Neural cell (in vitro differentiated cells): ENCODE measurements around the gene AKAP14. TPM values are rescaled to one million over a fixed set of nuclear protein-coding genes. Genes with fewer than 3 reads are reported as not detected.

Experiments used
- H2AFZ ChIP-seq: fragments of 200-600, 300-800 bp; sonication (generic), shearing (Covaris generic); 2 replicates; pipeline ENCODE4 v1.6.0; 2014; ENCODE audit warnings: low read depth, mild to moderate bottlenecking, antibody characterized with exemption, low read length, moderate library complexity
- H3F3A ChIP-seq: fragments of 200-600 bp; shearing (Covaris generic); 2 replicates; pipeline ENCODE4 v1.6.1; 2016; ENCODE audit warnings: mild to moderate bottlenecking, moderate library complexity, mixed read lengths, antibody characterized with exemption, low read length; ENCODE audit not compliant: insufficient read depth, poor library complexity, severe bottlenecking
- H3K27ac ChIP-seq: fragments of 200-600, 300-800 bp; sonication (generic), shearing (Covaris generic); 2 replicates; pipeline ENCODE4 v1.5.1; 2014; ENCODE audit warnings: mild to moderate bottlenecking, low read length, moderate library complexity
- H3K27me3 ChIP-seq: fragments of 300-800, 200-600 bp; sonication (generic), shearing (Covaris generic); 2 replicates; pipeline ENCODE4 v1.6.0; 2014; ENCODE audit warnings: mild to moderate bottlenecking, low read depth, low read length, moderate library complexity; ENCODE audit not compliant: insufficient read depth
- H3K36me3 ChIP-seq: fragments of 300-800, 200-600 bp; sonication (generic), shearing (Covaris generic); 2 replicates; pipeline ENCODE4 v1.5.1; 2014; ENCODE audit warnings: mild to moderate bottlenecking, antibody characterized with exemption, low read length, moderate library complexity; ENCODE audit not compliant: insufficient read depth
- H3K4me2 ChIP-seq: fragments of 300-800, 200-600 bp; sonication (generic), shearing (Covaris generic); 2 replicates; pipeline ENCODE4 v1.6.0; 2014; ENCODE audit warnings: mild to moderate bottlenecking, low read length
- H3K4me3 ChIP-seq: fragments of 300-800, 200-600 bp; sonication (generic), shearing (Covaris generic); 2 replicates; pipeline ENCODE4 v1.5.1; 2014; ENCODE audit warnings: mild to moderate bottlenecking, low read length, moderate library complexity
- H3K79me2 ChIP-seq: fragments of 200-600 bp; shearing (Covaris generic); replicated peaks from 2 replicates; pipeline ENCODE4 v1.6.0; 2014; ENCODE audit warnings: mild to moderate bottlenecking, low read length, moderate library complexity; ENCODE audit not compliant: insufficient read depth
- H3K9ac ChIP-seq: fragments of 300-800, 200-600 bp; sonication (generic), shearing (Covaris generic); 2 replicates; pipeline ENCODE4 v1.6.1; 2016; ENCODE audit warnings: mild to moderate bottlenecking, low read length, mixed read lengths
- H3K9me2 ChIP-seq: fragments of 200-600 bp; shearing (Covaris generic); 2 replicates; pipeline ENCODE4 v1.6.1; 2016; ENCODE audit warnings: mild to moderate bottlenecking, low read length, mixed read lengths; ENCODE audit not compliant: insufficient read depth
- H3K9me3 ChIP-seq: fragments of 200-600, 300-800 bp; sonication (generic), shearing (Covaris generic); 2 replicates; pipeline ENCODE4 v1.6.1; 2016; ENCODE audit warnings: mild to moderate bottlenecking, mixed run types, low read length, moderate library complexity, mixed read lengths
- H4K20me1 ChIP-seq: fragments of 200-600 bp; shearing (Covaris generic); 2 replicates; pipeline ENCODE4 v1.6.1; 2016; ENCODE audit warnings: mild to moderate bottlenecking, mixed run types; ENCODE audit not compliant: insufficient read depth
- EP300 ChIP-seq: fragments of 450-650 bp; conservative IDR thresholded peaks from 2 replicates; pipeline ENCODE4 v1.6.1; 2014; ENCODE audit warnings: antibody characterized with exemption, mild to moderate bottlenecking, moderate library complexity; ENCODE audit not compliant: poor library complexity, severe bottlenecking
- EZH2 ChIP-seq: fragments of 200-600, 300-800 bp; shearing (Covaris generic), sonication (generic); IDR thresholded peaks from 2 replicates; pipeline ENCODE4 v1.6.1; 2014; ENCODE audit warnings: antibody characterized with exemption, low read length, borderline replicate concordance, mild to moderate bottlenecking; ENCODE audit not compliant: insufficient read depth, poor library complexity, severe bottlenecking
- MXI1 ChIP-seq: fragments of 450-650 bp; conservative IDR thresholded peaks from 2 replicates; pipeline ENCODE4 v1.6.1; 2014; ENCODE audit warnings: antibody characterized with exemption, mild to moderate bottlenecking; ENCODE audit not compliant: poor library complexity, severe bottlenecking
- POLR2AphosphoS5 ChIP-seq: IDR thresholded peaks from 2 replicates; pipeline ENCODE4 v1.6.1; 2012
- RAD21 ChIP-seq: fragments of 450-650 bp; conservative IDR thresholded peaks from 2 replicates; pipeline ENCODE4 v1.6.1; 2014; ENCODE audit warnings: antibody characterized with exemption, mild to moderate bottlenecking, moderate library complexity
- SMC3 ChIP-seq: fragments of 450-650 bp; conservative IDR thresholded peaks from 2 replicates; pipeline ENCODE4 v1.6.1; 2014; ENCODE audit warnings: antibody characterized with exemption, mild to moderate bottlenecking, moderate library complexity; ENCODE audit not compliant: poor library complexity
- TAF1 ChIP-seq: IDR thresholded peaks from 2 replicates; pipeline ENCODE4 v1.6.1; 2012; ENCODE audit warnings: low read depth
- polyA plus RNA-seq: library from polyadenylated mRNA; depleted of rRNA; stranded (reverse); fragments of >200 nt; gene quantifications from 2 replicates; pipeline ENCODE4 v1.2.3, GENCODE V29; 2014
- TF ChIP-seq, protein P1 (sequence below): fragments of 450-650 bp; IDR thresholded peaks from 2 replicates; pipeline ENCODE4 v1.5.1; 2014; ENCODE audit warnings: antibody characterized with exemption, mild to moderate bottlenecking, moderate library complexity; ENCODE audit not compliant: poor library complexity, severe bottlenecking
- TF ChIP-seq, protein P2 (sequence below): IDR thresholded peaks from 2 replicates; pipeline ENCODE4 v1.6.1; 2012; ENCODE audit warnings: borderline replicate concordance

The AKAP14 gene
- polyA plus RNA-seq, 1 donor from 2014 or later: 4.2 TPM

DNA sequence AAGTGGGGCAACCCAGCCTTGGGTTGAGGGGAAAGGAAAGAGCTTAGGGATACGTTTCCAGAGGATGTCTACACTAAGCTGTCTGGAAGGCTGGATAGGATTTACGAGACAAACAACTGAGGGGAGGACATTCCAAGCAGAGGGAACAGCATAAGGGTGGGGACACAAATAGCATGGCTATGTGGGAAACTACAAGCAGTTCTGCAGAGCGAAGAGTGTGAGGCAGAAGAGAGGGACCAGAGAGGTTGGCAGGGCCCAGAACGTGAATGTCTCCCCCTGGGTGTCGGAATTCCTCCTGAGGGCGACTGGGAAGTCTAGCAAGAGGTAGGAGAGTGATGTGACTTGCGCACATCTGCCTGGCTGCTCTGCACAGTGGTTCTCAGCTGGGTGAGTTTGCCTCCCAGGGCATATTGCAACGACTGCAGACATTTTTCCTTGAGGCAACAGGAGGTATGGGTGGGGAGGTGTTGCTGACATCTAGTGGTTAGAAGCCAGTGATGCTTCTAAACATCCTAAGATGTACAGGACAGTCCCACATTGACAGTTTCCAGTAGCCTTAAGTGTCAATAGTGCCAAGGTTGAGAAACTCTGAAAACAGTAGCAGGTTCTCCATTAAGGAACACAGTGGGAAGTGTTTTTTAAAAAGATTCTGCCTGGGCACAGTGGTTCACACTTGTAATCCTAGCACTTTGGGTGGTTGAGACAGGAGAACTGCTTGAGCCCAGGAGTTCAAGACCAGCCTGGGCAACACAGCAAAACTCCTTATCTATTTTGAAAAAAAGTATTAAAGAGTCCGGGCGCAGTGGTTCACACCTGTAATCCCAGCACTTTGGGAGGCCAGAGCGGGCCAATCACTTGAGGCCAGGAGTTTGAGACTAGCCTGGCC is 14.9 kb upstream of the AKAP14 start:
- no peak overlapping the region for H3K27ac ChIP-seq
- no peaks in the 10 kb centered on the region for H3K27me3 ChIP-seq
- TF ChIP-seq EP300: no peak
- TF ChIP-seq, protein P1, sequence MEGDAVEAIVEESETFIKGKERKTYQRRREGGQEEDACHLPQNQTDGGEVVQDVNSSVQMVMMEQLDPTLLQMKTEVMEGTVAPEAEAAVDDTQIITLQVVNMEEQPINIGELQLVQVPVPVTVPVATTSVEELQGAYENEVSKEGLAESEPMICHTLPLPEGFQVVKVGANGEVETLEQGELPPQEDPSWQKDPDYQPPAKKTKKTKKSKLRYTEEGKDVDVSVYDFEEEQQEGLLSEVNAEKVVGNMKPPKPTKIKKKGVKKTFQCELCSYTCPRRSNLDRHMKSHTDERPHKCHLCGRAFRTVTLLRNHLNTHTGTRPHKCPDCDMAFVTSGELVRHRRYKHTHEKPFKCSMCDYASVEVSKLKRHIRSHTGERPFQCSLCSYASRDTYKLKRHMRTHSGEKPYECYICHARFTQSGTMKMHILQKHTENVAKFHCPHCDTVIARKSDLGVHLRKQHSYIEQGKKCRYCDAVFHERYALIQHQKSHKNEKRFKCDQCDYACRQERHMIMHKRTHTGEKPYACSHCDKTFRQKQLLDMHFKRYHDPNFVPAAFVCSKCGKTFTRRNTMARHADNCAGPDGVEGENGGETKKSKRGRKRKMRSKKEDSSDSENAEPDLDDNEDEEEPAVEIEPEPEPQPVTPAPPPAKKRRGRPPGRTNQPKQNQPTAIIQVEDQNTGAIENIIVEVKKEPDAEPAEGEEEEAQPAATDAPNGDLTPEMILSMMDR: peak; percentile 73
- peak; percentile 71 for TF ChIP-seq SMC3
- TF ChIP-seq, protein P2, sequence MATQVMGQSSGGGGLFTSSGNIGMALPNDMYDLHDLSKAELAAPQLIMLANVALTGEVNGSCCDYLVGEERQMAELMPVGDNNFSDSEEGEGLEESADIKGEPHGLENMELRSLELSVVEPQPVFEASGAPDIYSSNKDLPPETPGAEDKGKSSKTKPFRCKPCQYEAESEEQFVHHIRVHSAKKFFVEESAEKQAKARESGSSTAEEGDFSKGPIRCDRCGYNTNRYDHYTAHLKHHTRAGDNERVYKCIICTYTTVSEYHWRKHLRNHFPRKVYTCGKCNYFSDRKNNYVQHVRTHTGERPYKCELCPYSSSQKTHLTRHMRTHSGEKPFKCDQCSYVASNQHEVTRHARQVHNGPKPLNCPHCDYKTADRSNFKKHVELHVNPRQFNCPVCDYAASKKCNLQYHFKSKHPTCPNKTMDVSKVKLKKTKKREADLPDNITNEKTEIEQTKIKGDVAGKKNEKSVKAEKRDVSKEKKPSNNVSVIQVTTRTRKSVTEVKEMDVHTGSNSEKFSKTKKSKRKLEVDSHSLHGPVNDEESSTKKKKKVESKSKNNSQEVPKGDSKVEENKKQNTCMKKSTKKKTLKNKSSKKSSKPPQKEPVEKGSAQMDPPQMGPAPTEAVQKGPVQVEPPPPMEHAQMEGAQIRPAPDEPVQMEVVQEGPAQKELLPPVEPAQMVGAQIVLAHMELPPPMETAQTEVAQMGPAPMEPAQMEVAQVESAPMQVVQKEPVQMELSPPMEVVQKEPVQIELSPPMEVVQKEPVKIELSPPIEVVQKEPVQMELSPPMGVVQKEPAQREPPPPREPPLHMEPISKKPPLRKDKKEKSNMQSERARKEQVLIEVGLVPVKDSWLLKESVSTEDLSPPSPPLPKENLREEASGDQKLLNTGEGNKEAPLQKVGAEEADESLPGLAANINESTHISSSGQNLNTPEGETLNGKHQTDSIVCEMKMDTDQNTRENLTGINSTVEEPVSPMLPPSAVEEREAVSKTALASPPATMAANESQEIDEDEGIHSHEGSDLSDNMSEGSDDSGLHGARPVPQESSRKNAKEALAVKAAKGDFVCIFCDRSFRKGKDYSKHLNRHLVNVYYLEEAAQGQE: no peak
- no peak for TF ChIP-seq POLR2AphosphoS5
- TF ChIP-seq RAD21: peak; percentile 68
- no peak for TF ChIP-seq TAF1
- TF ChIP-seq MXI1: no peak
- no peak for TF ChIP-seq EZH2
- no peak overlapping the region for H3K9ac ChIP-seq
- no peaks in the 10 kb centered on the region for H3K36me3 ChIP-seq
- no peak overlapping the region for H2AFZ ChIP-seq
- no peaks in the 10 kb centered on the region for H3K9me3 ChIP-seq
- H3K9me2 ChIP-seq: no peaks in the 10 kb centered on the region
- no peaks in the 10 kb centered on the region for H3K79me2 ChIP-seq
- H4K20me1 ChIP-seq: no peaks in the 10 kb centered on the region
- H3F3A ChIP-seq: no peaks in the 10 kb centered on the region
- no peak overlapping the region for H3K4me3 ChIP-seq
- H3K4me2 ChIP-seq: no peak overlapping the region

DNA sequence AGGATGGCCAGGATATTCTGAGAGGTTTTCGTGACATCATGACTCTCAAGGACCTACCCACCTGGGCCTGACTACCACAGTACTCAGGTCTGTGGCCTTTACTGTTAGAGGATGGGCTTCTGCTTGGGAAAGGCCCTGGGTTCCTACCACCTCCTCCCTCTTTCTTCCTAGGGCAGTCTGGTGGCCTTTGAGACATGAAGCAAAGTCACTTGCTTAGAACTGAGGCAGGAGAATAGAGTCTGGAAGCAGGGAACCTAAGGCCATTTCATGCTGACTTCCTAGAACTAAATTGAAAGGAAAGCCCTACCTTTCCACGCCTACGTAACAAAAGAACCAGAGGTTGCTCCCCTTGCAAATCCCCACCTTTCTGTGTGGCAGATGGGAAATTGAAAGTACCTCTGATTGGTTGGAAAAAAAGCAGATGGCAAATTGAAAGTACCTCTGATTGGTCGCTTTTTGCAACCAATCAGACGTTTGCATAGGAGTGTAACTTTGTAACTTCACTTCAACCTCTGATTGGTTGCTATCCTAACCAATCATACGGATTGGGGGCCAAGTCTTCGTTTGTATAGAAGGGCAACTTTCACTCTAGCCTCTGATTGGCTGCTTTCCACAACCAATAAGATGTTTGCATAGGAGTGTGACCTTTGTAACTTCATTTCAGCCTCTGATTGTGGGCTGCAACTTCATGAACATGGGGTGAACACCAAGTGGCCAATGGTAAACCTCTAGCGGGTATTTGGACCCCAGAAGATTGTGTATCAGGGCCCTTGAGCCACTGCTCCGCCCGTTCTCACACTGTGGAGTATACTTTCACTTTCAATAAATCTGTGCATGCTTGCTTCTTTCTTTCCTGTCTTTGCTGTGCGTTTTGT is 9.9 kb upstream of the AKAP14 start:
- H3K9me2 ChIP-seq: no peaks in the 10 kb centered on the region
- no peaks in the 10 kb centered on the region for H3F3A ChIP-seq
- no peaks in the 10 kb centered on the region for H3K79me2 ChIP-seq
- no peaks in the 10 kb centered on the region for H3K36me3 ChIP-seq
- TF ChIP-seq TAF1 (no peak), EZH2 (no peak), MXI1 (no peak)
- TF ChIP-seq, protein P1: no peak
- no peaks in the 10 kb centered on the region for H4K20me1 ChIP-seq
- H3K9ac ChIP-seq: no peak overlapping the region
- no peaks in the 10 kb centered on the region for H3K27me3 ChIP-seq
- H3K4me2 ChIP-seq: no peak overlapping the region
- H3K4me3 ChIP-seq: no peak overlapping the region
- no peaks in the 10 kb centered on the region for H3K9me3 ChIP-seq
- no peak overlapping the region for H3K27ac ChIP-seq
- no peak overlapping the region for H2AFZ ChIP-seq
